ENCODE results near the gene AFG3L2. TPM values are rescaled to one million over a fixed set of nuclear protein-coding genes. Genes with fewer than 3 reads are reported as not detected.

The AFG3L2 gene
- total and polyA plus RNA-seq, 9 of the 15 experiments (the other 6 are each of a cell fraction or from before 2014, with no cell fraction given) = 24.1 to 109 (median 84.0) TPM

- TF ChIP-seq MIER1 (IDR thresholded peaks at IDR 0.05; ENCODE audit: low read depth) (no peak), ZNF785 (CRISPR knock-in tag; IDR thresholded peaks at IDR 0.05) (no peak), TAF15 (IDR thresholded peaks at IDR 0.05; ENCODE audit: low read depth, low read length) (no peak), ZNF561 (CRISPR knock-in tag; conservative IDR thresholded peaks at IDR 0.05) (no peak), KDM2B (CRISPR knock-in tag; IDR thresholded peaks at IDR 0.05) (no peak), HSF4 (CRISPR knock-in tag; IDR thresholded peaks at IDR 0.05; ENCODE audit: borderline replicate concordance) (no peak), VEZF1 (CRISPR knock-in tag; IDR thresholded peaks at IDR 0.05) (peak; percentile 49)
Measured at GRCh38 chr18:12305930-12306629, 70.9 kb downstream of the AFG3L2 start (continued).

- intact Hi-C loops (cut with micrococcal nuclease) (no loop called here), in situ Hi-C loops (cut with MboI) (no loop called here)
- ChIA-PET CTCF (ENCODE audit: low intra/inter-chr PET ratio) (no interaction called here), POLR2A (interaction anchor here (0.5 kb wide), 1 partner anchor 350 kb away, joined by 3 read pairs; no protein-coding TSS in a partner anchor)
- peaks cover 22% of the 10 kb centered on the region for H3K79me2 ChIP-seq (ENCODE audit: control insufficient read depth, insufficient read depth, low read length)
- H3K36me3 ChIP-seq (ENCODE audit: control insufficient read depth, insufficient read depth, low read length) = peaks cover 8% of the 10 kb centered on the region; the same call in 2 of the 3 replicates
- peak overlapping the region; percentile 30; the same call in 1 of the 2 replicates for H3K4me2 ChIP-seq (ENCODE audit: insufficient read depth, low read length)
- WGBS (ENCODE audit: insufficient coverage, low coverage, missing lambda C conversion rate) = 35% methylated on average over 10 of the region's 12 CpGs
- no peaks in the 10 kb centered on the region for H3K27me3 ChIP-seq (ENCODE audit: control insufficient read depth in 2 of 2, insufficient read depth in 2 of 2, low read length in 2 of 2)
- DNase-seq (ENCODE audit: extremely low read depth in 1 of 4, low spot score in 3 of 4) (peak in 2 of 4 experiments; percentile 16 to 41), ATAC-seq (0 out of 3 replicates have a peak, but pooled peaks have one; percentile 2), FAIRE-seq (no peak)
- no peak overlapping the region for H3K4me3 ChIP-seq
- peak overlapping the region in 1 of 2 experiments; percentile 57; a peak in 1 of 4 replicates for H3K9ac ChIP-seq (ENCODE audit: insufficient read depth in 1 of 2, low read depth in 2 of 2, low read length in 2 of 2)
- H3K9me1 ChIP-seq (ENCODE audit: control insufficient read depth, insufficient read depth, low read length) = peaks cover 4% of the 10 kb centered on the region
- H2AFZ ChIP-seq (ENCODE audit: low read depth, low read length) = peak overlapping the region; percentile 86
- BruUV-seq (replicated peaks) = no TSS peak
- peaks cover 7% of the 10 kb centered on the region for H3K9me3 ChIP-seq (replicated peaks; ENCODE audit: control insufficient read depth, insufficient read depth, low read depth, low read length)
- TF ChIP-seq ZFP30 (CRISPR knock-in tag; IDR thresholded peaks at IDR 0.05; ENCODE audit: borderline replicate concordance) (no peak), EGR1 (conservative IDR thresholded peaks at IDR 0.05) (0 out of 2 replicates have a peak, but pooled peaks have one; percentile 27)
- no peak overlapping the region for H3K27ac ChIP-seq (ENCODE audit: extremely low read depth, low read depth, low read length)
- no peaks in the 10 kb centered on the region for H4K20me1 ChIP-seq (replicated peaks; ENCODE audit: control insufficient read depth, insufficient read depth, low read length)
- peaks cover 61 to 76% of the 10 kb centered on the region in 2 experiments for H3K4me1 ChIP-seq (replicated peaks in 1 of 2; ENCODE audit: control insufficient read depth in 2 of 2, insufficient read depth in 2 of 2, low read length in 2 of 2)
Measured at GRCh38 chr18:12305211-12305610, 71.8 kb downstream of the AFG3L2 start.
